HepG2 (cell line): Measurements from ENCODE around the gene SH3BGR. TPM values are rescaled to one million over a fixed set of nuclear protein-coding genes. Genes with fewer than 3 reads are reported as not detected.

Experiments
- ARID4A ChIP-seq: sonication (generic); formaldehyde crosslinking; IDR thresholded peaks from 2 replicates; pipeline ENCODE4 v1.5.0; 2020; ENCODE audit warnings: mild to moderate bottlenecking, missing genetic modification reagents, borderline replicate concordance
- BATF2 ChIP-seq: sonication (generic); formaldehyde crosslinking; IDR thresholded peaks from 2 replicates; pipeline ENCODE4 v1.8.0; 2022; ENCODE audit warnings: mild to moderate bottlenecking, missing genetic modification reagents, moderate library complexity
- CENPBD1 ChIP-seq: sonication (generic); formaldehyde crosslinking; IDR thresholded peaks from 2 replicates; pipeline ENCODE4 v1.8.0; 2022; ENCODE audit warnings: missing genetic modification reagents, low read depth, mild to moderate bottlenecking, borderline replicate concordance
- DNMT1 ChIP-seq: sonication (generic); formaldehyde crosslinking; IDR thresholded peaks from 2 replicates; pipeline ENCODE4 v1.5.1; 2020; ENCODE audit warnings: mild to moderate bottlenecking, missing genetic modification reagents
- E2F2 ChIP-seq: sonication (generic); formaldehyde crosslinking; IDR thresholded peaks from 2 replicates; pipeline ENCODE4 v1.4.0; 2020; ENCODE audit warnings: missing genetic modification reagents, borderline replicate concordance
- FOXO1 ChIP-seq: sonication (generic); formaldehyde crosslinking; IDR thresholded peaks from 2 replicates; pipeline ENCODE4 v1.4.0; 2020; ENCODE audit warnings: missing genetic modification reagents
- KMT2A ChIP-seq: sonication (generic); formaldehyde crosslinking; IDR thresholded peaks from 2 replicates; pipeline ENCODE4 v1.4.0; 2020; ENCODE audit warnings: missing genetic modification reagents
- MAZ ChIP-seq, 2 experiments: sonication (generic) in 1 of 2; formaldehyde crosslinking in 1 of 2; IDR thresholded peaks; 2 replicates each; pipeline versions ENCODE4 v1.5.0 to v1.6.1; 2012 to 2020; ENCODE audit warnings: low read depth in 2 of 2, mild to moderate bottlenecking in 2 of 2, borderline replicate concordance in 1 of 2, improper control_type of control experiment in 1 of 2, low read length in 1 of 2, missing genetic modification reagents in 1 of 2, moderate library complexity in 1 of 2
- NFE2 ChIP-seq: sonication (generic); formaldehyde crosslinking; IDR thresholded peaks from 2 replicates; pipeline ENCODE4 v1.4.0; 2020; ENCODE audit warnings: missing genetic modification reagents
- NFE2L1 ChIP-seq: sonication (generic); formaldehyde crosslinking; IDR thresholded peaks from 2 replicates; pipeline ENCODE4 v1.4.0; 2020; ENCODE audit warnings: missing genetic modification reagents, mild to moderate bottlenecking, borderline replicate concordance
- PRMT3 ChIP-seq: sonication (generic); formaldehyde crosslinking; IDR thresholded peaks from 2 replicates; pipeline ENCODE4 v1.8.1; 2022; ENCODE audit warnings: low read depth, mild to moderate bottlenecking, moderate library complexity, missing genetic modification reagents, borderline replicate concordance
- TEF ChIP-seq: sonication (generic); formaldehyde crosslinking; IDR thresholded peaks from 2 replicates; pipeline ENCODE4 v1.5.0; 2020; ENCODE audit warnings: missing genetic modification reagents
- THAP11 ChIP-seq: IDR thresholded peaks from 2 replicates; pipeline ENCODE4 v1.6.1; 2016; ENCODE audit warnings: missing biosample characterization, missing genetic modification reagents
- XRCC5 ChIP-seq: fragments of 200-400 bp; formaldehyde crosslinking; optimal IDR thresholded peaks from 2 replicates; pipeline ENCODE3; 2017; ENCODE audit warnings: mild to moderate bottlenecking, low read length
- YEATS4 ChIP-seq: sonication (generic); formaldehyde crosslinking; IDR thresholded peaks from 2 replicates; pipeline ENCODE4 v1.4.0; 2020; ENCODE audit warnings: missing genetic modification reagents, borderline replicate concordance
- ZNF552 ChIP-seq: sonication (generic); formaldehyde crosslinking; IDR thresholded peaks from 2 replicates; pipeline ENCODE4 v1.9.0; 2022; ENCODE audit warnings: missing genetic modification reagents, mild to moderate bottlenecking, borderline replicate concordance
- ZNF710 ChIP-seq: sonication (generic); formaldehyde crosslinking; IDR thresholded peaks from 2 replicates; pipeline ENCODE4 v1.5.0; 2020; ENCODE audit warnings: mild to moderate bottlenecking, missing genetic modification reagents, borderline replicate concordance
- polyA plus RNA-seq, 8 experiments: library from polyadenylated mRNA; depleted of rRNA in 3 of 8; stranded (reverse) in 7 of 8; unstranded in 1 of 8; fragments of >200 nt; fragmentation: Illumina TruSeq in 4 of 8; extraction: Trizol in 4 of 8; gene quantifications; 2 replicates each; pipeline versions ENCODE4 v1.2.1 to v1.2.3, GENCODE V29; 2011 to 2016; ENCODE audit warnings: low read depth in 4 of 8, missing spikeins in 1 of 8, mixed read lengths in 1 of 8; ENCODE audit not compliant: insufficient read depth in 1 of 8
- total RNA-seq, 5 experiments: library from RNA; depleted of rRNA; stranded (reverse); fragments of >200 nt; fragmentation: Illumina TruSeq; extraction: Trizol; gene quantifications; 2 replicates each; pipeline ENCODE4 v1.2.3, GENCODE V29; 2016; ENCODE audit warnings: low read depth in 1 of 5

SH3BGR gene
- total and polyA plus RNA-seq, 2 of the 13 experiments (the other 11 are each of a cell fraction or from before 2014, with no cell fraction given) = 0.48 TPM; not detected in 1

GRCh38 chr21:39445321-39446269, 6.2 kb upstream of the SH3BGR start, which contains the start of gene LCA5L (continued):
- TF ChIP-seq BATF2 = no peak
- TF ChIP-seq E2F2 (CRISPR knock-in tag) = 0 out of 2 replicates have a peak, but pooled peaks have one; percentile 44
- TF ChIP-seq ZNF710 (CRISPR knock-in tag) = no peak
- TF ChIP-seq XRCC5 = peak; percentile 51
- TF ChIP-seq THAP11 (CRISPR knock-in tag) = 0 out of 2 replicates have a peak, but pooled peaks have one; percentile 63
- no peak for TF ChIP-seq ZNF552 (CRISPR knock-in tag)
- TF ChIP-seq NFE2 (CRISPR knock-in tag) = no peak
- TF ChIP-seq DNMT1 (CRISPR knock-in tag) = peak; percentile 39; the same call in 1 of the 2 replicates
- TF ChIP-seq PRMT3 (CRISPR knock-in tag) = no peak
- TF ChIP-seq CENPBD1 (CRISPR knock-in tag) = no peak
- TF ChIP-seq FOXO1 (CRISPR knock-in tag) = 0 out of 2 replicates have a peak, but pooled peaks have one; percentile 19
- no peak for TF ChIP-seq KMT2A (CRISPR knock-in tag)
- no peak for TF ChIP-seq NFE2L1 (CRISPR knock-in tag)
- peak; percentile 97 for TF ChIP-seq ARID4A (CRISPR knock-in tag)
- TF ChIP-seq YEATS4 (CRISPR knock-in tag) = peak; percentile 66; the same call in 1 of the 2 replicates
- TF ChIP-seq TEF (CRISPR knock-in tag) = 0 out of 2 replicates have a peak, but pooled peaks have one; percentile 20
- TF ChIP-seq MAZ (IDR thresholded peaks at IDR 0.05; ENCODE audit: borderline replicate concordance, low read depth, low read length) = no peak
- peak; percentile 63; the same call in 1 of the 2 replicates for TF ChIP-seq MAZ (CRISPR knock-in tag; IDR thresholded peaks at IDR 0.05; ENCODE audit: low read depth)
